ENCODE data around the gene VAV3.

VAV3 gene

DNA sequence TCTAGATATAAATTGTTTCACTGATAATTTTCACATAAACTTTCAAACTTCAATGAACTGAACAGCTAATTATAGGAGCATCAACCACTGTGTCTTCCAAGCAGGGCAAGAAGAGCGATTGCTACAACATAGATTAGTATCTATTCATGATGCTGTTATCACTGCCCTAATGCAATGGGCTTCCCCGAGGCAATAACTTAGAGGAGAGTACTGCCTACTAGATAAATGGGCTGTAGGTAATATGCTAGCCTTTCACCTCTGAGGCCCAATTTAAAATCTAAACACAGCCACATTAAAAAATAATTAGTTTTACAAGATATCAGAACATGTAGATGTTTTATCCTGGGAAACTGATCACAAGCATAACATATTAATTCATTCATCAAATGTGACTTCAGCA is 318.0 kb downstream of the VAV3 start:
- no peak for DNase-seq (ENCODE audit: low read depth)
- TF ChIP-seq, protein P1, sequence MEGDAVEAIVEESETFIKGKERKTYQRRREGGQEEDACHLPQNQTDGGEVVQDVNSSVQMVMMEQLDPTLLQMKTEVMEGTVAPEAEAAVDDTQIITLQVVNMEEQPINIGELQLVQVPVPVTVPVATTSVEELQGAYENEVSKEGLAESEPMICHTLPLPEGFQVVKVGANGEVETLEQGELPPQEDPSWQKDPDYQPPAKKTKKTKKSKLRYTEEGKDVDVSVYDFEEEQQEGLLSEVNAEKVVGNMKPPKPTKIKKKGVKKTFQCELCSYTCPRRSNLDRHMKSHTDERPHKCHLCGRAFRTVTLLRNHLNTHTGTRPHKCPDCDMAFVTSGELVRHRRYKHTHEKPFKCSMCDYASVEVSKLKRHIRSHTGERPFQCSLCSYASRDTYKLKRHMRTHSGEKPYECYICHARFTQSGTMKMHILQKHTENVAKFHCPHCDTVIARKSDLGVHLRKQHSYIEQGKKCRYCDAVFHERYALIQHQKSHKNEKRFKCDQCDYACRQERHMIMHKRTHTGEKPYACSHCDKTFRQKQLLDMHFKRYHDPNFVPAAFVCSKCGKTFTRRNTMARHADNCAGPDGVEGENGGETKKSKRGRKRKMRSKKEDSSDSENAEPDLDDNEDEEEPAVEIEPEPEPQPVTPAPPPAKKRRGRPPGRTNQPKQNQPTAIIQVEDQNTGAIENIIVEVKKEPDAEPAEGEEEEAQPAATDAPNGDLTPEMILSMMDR (conservative IDR thresholded peaks at IDR 0.05; ENCODE audit: control insufficient read depth, insufficient read depth, low read depth, low read length): no peak
- H3K4me3 ChIP-seq (ENCODE audit: control insufficient read depth, low read depth, low read length): no peak overlapping the region

DNA sequence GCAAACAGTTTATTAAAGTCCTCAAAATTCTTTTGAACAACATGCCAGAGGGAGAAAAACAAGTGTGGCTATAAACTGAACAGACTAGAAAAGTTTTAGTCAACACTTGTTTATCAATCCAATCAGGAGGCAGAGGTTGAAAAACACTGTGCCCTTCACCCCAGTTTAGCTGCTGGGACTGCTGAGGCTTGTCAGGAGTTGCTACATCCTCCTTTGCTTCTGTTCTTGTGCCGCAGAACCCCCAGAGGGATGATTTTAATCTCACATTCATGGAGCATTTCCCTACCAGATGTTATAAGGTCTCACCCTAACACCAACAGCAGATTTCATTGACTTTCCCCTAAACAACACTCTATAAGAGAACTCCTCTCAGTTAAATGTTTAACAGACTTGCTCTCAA is 321.2 kb downstream of the VAV3 start:
- TF ChIP-seq, protein P1 (conservative IDR thresholded peaks at IDR 0.05; ENCODE audit: control insufficient read depth, insufficient read depth, low read depth, low read length): no peak
- H3K4me3 ChIP-seq (ENCODE audit: control insufficient read depth, low read depth, low read length): no peak overlapping the region
- peak; percentile 8 for DNase-seq (ENCODE audit: low read depth)

DNA sequence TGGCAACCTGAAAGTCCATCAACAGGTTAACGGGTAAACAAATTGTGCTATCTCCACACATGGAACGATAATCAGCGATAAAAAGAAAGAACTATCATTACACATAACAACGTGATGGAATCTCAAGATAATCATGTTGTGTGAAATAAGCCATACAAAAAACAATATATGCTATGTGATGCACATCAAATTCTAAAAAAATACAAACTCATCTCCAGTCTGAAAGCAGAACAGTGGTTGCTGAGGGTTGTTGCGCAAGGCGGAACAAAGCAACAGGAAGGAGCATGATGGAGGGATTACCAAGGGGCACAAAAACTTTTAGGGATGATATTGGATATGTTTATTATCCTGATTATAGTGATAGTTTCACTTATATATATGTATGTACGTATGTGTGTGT is 324.8 kb downstream of the VAV3 start:
- TF ChIP-seq, protein P1 (conservative IDR thresholded peaks at IDR 0.05; ENCODE audit: control insufficient read depth, insufficient read depth, low read depth, low read length): no peak
- no peak for DNase-seq (ENCODE audit: low read depth)
- H3K4me3 ChIP-seq (ENCODE audit: control insufficient read depth, low read depth, low read length): no peak overlapping the region

DNA sequence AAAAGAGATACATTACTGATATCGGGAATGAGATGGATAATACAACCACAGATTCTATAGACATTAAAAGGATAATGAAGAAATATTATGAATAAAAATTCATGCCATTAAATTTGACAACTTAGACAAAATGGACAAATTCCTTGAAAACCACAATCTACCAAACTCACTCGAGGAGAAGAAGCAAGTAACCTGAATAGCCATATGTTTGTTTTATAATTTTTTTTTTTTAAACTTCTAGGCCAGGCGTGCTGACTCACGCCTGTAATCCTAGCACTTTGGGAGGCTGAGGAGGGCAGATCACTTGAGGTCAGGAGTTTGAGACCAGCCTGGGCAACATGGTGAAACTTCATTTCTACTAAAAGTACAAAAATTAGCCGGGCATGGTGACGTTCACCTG is 327.9 kb downstream of the VAV3 start:
- no peak overlapping the region for H3K4me3 ChIP-seq (ENCODE audit: control insufficient read depth, low read depth, low read length)
- DNase-seq (ENCODE audit: low read depth): no peak
- TF ChIP-seq, protein P1 (conservative IDR thresholded peaks at IDR 0.05; ENCODE audit: control insufficient read depth, insufficient read depth, low read depth, low read length): no peak

DNA sequence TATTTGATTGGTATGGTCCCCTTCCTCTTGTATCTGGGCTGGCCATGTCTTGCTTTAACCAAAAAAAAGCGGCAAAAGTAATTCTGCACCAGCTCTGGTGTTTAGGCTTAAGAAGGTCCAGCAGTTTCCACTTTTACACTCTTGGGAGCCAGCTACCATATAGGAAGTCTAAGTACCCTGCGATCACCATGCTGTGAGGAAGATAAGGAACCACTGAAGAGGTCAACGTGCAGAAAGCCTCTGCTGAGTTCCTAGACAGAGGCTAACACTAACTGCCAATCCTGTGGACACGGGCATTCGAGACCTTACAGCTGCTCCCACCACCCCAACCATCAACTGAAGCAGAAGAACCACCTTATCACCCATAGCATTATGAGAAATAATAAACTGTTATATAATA is 331.4 kb downstream of the VAV3 start:
- no peak overlapping the region for H3K4me3 ChIP-seq (ENCODE audit: control insufficient read depth, low read depth, low read length)
- TF ChIP-seq, protein P1 (conservative IDR thresholded peaks at IDR 0.05; ENCODE audit: control insufficient read depth, insufficient read depth, low read depth, low read length): no peak
- no peak for DNase-seq (ENCODE audit: low read depth)

DNA sequence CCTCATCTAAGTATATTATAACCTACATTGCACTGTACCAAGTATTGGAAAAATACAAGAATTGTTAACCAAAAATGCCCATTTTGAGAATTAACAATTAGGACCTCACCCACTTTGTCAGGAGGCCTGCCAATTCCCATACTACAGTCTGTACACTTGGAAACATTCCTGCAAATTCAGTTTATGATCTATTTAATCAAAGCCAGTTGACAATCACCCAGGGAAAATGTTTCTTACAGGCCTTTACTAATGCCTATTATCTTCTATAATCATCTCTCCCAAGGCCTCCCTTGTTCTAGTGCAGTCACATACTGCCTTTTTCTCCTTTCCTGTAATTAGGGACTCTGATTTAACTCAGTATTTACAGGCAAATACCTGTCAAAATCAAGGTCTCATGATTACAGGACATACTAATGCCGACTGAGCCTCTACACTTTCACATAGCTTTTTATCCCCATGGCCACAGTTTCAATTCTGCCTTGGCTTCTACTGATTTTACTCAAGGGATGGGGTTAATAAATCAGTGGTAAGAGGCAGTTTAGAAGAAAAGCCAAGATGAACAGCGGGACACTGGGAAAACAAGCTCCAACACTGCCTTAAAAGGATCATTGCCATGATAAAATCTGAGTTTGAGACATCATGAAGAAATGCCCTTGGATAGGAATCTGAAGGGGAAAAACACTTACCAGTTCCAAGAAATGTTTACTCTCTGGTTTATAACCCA is 338.7 kb downstream of the VAV3 start:
- DNase-seq (ENCODE audit: low read depth): no peak
- no peak overlapping the region for H3K4me3 ChIP-seq (ENCODE audit: control insufficient read depth, low read depth, low read length)
- TF ChIP-seq, protein P1 (conservative IDR thresholded peaks at IDR 0.05; ENCODE audit: control insufficient read depth, insufficient read depth, low read depth, low read length): no peak
